K562 (cell line): ENCODE results near the gene RHBDF2. TPM values are rescaled to one million over a fixed set of nuclear protein-coding genes. Genes with fewer than 3 reads are reported as not detected.

Experiments used
- ASH1L ChIP-seq: fragments of 450-650 bp; IDR thresholded peaks from 2 replicates; pipeline ENCODE4 v1.6.1; 2018; ENCODE audit warnings: borderline replicate concordance, mild to moderate bottlenecking, low read depth; ENCODE audit not compliant: partially characterized antibody
- MCM3 ChIP-seq: fragments of 450-650 bp; IDR thresholded peaks from 2 replicates; pipeline ENCODE4 v1.6.1; 2016
- NUFIP1 ChIP-seq: fragments of 450-650 bp; IDR thresholded peaks from 2 replicates; pipeline ENCODE4 v1.6.1; 2018; ENCODE audit not compliant: partially characterized antibody
- PML ChIP-seq: IDR thresholded peaks from 2 replicates; pipeline ENCODE4 v1.6.1; 2012; ENCODE audit warnings: low read length, inconsistent platforms
- SREBF1 ChIP-seq: fragments of 150-350 bp; IDR thresholded peaks from 2 replicates; pipeline ENCODE4 v1.6.1; 2014; ENCODE audit warnings: antibody characterized with exemption, low read depth, low read length, borderline replicate concordance
- polyA plus RNA-seq, 8 experiments: library from polyadenylated mRNA; depleted of rRNA in 4 of 8; stranded (reverse) in 5 of 8; unstranded in 3 of 8; fragments of >200 nt; fragmentation: Nextera tagmentation in 2 of 8; fragmentation: Illumina TruSeq in 1 of 8; extraction: Ambion mirVana in 2 of 8; extraction: Trizol in 1 of 8; gene quantifications; 2 replicates each; pipeline versions ENCODE4 v1.2.1 to v1.2.3, GENCODE V29; 2011 to 2014; ENCODE audit warnings: inconsistent platforms in 1 of 8, missing spikeins in 1 of 8
- total RNA-seq, 7 experiments: library from RNA; depleted of rRNA in 6 of 7; stranded (reverse); fragments of >200 nt in 6 of 7; fragmentation: Illumina TruSeq in 2 of 7; extraction: Trizol in 2 of 7; gene quantifications; 2 replicates each; pipeline versions ENCODE4 v1.2.1 to v1.2.3, GENCODE V29; 2011 to 2021; ENCODE audit warnings: low replicate concordance in 1 of 7
- TF ChIP-seq, protein P1 (sequence below), 2 experiments: fragments of 450-650 bp; IDR thresholded peaks; 2 replicates each; pipeline ENCODE4 v1.6.1; 2016; ENCODE audit warnings: mild to moderate bottlenecking in 2 of 2, borderline replicate concordance in 1 of 2, low read depth in 1 of 2, moderate library complexity in 1 of 2
- TF ChIP-seq, protein P2 (sequence below): fragments of 200-800 bp; sonication (Bioruptor generic); IDR thresholded peaks from 2 replicates; pipeline ENCODE4 v1.6.1; 2017; ENCODE audit warnings: missing genetic modification characterization, missing compliant biosample characterization
- TF ChIP-seq, protein P3 (sequence below): sonication (generic); formaldehyde crosslinking; IDR thresholded peaks from 2 replicates; pipeline ENCODE4 v1.8.0; 2023; ENCODE audit warnings: mild to moderate bottlenecking, missing genetic modification reagents
- TF ChIP-seq, protein P4 (sequence below): sonication (generic); formaldehyde crosslinking; IDR thresholded peaks from 2 replicates; pipeline ENCODE4 v1.8.0; 2022; ENCODE audit warnings: mild to moderate bottlenecking, missing genetic modification reagents

The RHBDF2 gene
- total and polyA plus RNA-seq, 9 of the 15 experiments (the other 6 are each of a cell fraction or from before 2014, with no cell fraction given) = 0.04 to 2.8 (median 1.1) TPM

DNA sequence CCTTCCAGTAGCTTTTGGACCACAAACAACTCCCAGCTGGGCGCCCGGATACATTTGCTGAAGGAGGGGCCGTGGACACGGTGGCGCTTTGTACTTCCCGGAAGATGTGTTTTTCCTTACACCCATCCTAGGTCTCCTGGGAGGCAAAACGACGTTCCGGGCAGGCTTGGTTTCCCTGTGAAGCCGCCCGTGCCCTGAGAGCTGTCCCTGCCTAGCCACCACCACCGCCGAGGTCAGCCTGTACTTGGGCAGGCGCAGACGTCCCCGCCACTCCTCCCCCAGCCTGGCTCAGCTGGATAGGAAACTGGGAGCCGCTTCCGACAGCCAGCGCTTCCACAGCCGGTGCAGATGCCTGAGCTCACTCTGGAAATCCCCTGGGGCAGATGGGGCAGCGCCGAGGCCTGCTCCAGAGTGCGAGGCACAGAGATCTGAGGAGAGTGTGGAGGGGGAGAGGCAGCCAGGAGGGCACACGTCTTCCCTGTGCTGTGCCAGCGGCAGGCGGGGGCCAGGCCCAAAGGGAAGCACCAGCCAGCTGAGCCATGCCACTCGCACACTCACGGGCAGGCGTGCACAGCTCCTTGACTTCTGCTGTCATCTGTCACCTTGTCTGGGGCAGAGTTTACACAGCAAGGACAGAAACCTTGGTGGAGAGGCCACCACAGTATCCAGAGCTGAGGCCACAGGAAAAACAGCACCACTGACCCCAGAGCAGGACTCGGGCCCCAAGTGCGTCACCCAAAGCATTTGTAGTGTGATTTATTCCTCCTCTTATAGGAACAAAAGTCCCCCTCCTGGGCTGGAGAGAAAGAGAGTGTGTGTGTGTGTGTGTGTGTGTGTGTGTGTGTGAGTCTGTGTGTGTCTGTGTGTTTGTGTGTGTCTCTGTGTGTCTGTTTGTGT lies 3.0 kb downstream of the RHBDF2 start (continued):
- TF ChIP-seq, protein P1, sequence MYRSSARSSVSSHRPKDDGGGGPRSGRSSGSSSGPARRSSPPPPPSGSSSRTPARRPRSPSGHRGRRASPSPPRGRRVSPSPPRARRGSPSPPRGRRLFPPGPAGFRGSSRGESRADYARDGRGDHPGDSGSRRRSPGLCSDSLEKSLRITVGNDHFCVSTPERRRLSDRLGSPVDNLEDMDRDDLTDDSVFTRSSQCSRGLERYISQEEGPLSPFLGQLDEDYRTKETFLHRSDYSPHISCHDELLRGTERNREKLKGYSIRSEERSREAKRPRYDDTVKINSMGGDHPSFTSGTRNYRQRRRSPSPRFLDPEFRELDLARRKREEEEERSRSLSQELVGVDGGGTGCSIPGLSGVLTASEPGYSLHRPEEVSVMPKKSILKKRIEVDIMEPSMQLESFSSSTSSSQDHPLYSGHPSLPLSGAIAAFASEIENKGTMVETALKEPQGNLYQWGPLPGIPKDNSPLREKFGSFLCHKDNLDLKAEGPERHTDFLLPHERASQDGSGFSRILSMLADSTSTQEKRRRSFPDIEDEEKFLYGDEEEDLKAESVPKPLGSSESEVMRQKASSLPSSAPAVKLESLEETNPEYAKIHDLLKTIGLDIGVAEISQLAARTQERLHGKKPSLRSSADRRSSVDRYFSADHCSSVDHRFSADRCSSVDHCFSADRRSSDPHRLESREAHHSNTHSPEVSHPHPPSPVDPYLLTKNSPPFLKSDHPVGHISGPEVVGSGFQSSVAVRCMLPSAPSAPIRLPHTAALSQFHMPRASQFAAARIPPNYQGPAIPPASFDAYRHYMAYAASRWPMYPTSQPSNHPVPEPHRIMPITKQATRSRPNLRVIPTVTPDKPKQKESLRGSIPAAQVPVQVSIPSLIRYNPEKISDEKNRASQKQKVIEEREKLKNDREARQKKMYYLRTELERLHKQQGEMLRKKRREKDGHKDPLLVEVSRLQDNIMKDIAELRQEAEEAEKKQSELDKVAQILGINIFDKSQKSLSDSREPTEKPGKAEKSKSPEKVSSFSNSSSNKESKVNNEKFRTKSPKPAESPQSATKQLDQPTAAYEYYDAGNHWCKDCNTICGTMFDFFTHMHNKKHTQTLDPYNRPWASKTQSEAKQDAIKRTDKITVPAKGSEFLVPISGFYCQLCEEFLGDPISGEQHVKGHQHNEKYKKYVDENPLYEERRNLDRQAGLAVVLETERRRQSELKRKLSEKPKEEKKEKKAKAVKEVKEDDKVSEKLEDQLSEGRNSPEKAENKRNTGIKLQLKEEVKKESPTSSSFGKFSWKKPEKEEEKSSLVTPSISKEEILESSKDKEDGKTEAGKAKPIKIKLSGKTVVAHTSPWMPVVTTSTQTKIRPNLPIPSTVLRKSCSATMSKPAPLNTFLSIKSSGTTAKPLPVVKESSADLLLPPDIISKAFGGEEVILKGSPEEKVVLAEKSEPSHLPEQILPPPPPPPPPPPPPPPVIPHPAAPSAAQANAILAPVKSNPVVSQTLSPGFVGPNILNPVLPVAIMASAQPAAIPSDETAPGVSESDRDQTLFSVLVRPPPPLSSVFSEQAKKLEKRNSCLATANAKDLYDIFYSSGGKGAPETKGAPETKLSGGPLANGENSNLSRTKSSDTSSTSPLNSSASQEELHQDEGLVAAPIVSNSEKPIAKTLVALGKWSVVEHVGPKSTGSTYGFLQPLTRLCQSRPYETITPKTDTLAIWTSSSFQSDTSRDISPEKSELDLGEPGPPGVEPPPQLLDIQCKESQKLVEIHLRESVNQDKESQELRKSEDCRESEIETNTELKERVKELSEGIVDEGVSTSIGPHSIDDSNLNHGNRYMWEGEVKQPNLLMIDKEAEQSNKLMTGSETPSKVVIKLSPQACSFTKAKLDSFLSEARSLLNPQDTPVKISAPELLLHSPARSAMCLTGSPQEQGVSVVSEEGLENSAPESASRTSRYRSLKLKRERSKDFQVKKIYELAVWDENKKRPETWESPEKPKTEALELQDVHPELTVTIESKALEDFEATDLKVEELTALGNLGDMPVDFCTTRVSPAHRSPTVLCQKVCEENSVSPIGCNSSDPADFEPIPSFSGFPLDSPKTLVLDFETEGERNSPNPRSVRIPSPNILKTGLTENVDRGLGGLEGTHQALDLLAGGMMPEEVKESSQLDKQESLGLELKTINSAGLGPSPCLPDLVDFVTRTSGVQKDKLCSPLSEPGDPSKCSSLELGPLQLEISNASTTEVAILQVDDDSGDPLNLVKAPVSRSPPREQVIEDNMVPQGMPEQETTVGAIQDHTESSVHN (IDR thresholded peaks at IDR 0.05; ENCODE audit: borderline replicate concordance in 1 of 2, low read depth in 1 of 2) = no peak
- TF ChIP-seq, protein P2, sequence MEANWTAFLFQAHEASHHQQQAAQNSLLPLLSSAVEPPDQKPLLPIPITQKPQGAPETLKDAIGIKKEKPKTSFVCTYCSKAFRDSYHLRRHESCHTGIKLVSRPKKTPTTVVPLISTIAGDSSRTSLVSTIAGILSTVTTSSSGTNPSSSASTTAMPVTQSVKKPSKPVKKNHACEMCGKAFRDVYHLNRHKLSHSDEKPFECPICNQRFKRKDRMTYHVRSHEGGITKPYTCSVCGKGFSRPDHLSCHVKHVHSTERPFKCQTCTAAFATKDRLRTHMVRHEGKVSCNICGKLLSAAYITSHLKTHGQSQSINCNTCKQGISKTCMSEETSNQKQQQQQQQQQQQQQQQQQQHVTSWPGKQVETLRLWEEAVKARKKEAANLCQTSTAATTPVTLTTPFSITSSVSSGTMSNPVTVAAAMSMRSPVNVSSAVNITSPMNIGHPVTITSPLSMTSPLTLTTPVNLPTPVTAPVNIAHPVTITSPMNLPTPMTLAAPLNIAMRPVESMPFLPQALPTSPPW (CRISPR knock-in tag) = no peak
- TF ChIP-seq, protein P3, sequence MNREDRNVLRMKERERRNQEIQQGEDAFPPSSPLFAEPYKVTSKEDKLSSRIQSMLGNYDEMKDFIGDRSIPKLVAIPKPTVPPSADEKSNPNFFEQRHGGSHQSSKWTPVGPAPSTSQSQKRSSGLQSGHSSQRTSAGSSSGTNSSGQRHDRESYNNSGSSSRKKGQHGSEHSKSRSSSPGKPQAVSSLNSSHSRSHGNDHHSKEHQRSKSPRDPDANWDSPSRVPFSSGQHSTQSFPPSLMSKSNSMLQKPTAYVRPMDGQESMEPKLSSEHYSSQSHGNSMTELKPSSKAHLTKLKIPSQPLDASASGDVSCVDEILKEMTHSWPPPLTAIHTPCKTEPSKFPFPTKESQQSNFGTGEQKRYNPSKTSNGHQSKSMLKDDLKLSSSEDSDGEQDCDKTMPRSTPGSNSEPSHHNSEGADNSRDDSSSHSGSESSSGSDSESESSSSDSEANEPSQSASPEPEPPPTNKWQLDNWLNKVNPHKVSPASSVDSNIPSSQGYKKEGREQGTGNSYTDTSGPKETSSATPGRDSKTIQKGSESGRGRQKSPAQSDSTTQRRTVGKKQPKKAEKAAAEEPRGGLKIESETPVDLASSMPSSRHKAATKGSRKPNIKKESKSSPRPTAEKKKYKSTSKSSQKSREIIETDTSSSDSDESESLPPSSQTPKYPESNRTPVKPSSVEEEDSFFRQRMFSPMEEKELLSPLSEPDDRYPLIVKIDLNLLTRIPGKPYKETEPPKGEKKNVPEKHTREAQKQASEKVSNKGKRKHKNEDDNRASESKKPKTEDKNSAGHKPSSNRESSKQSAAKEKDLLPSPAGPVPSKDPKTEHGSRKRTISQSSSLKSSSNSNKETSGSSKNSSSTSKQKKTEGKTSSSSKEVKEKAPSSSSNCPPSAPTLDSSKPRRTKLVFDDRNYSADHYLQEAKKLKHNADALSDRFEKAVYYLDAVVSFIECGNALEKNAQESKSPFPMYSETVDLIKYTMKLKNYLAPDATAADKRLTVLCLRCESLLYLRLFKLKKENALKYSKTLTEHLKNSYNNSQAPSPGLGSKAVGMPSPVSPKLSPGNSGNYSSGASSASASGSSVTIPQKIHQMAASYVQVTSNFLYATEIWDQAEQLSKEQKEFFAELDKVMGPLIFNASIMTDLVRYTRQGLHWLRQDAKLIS (CRISPR knock-in tag) = no peak
- TF ChIP-seq NUFIP1 (no peak), PML (no peak), MCM3 (peak; percentile 46; the same call in 1 of the 2 replicates), ASH1L (no peak), SREBF1 (no peak)
- TF ChIP-seq, protein P4, sequence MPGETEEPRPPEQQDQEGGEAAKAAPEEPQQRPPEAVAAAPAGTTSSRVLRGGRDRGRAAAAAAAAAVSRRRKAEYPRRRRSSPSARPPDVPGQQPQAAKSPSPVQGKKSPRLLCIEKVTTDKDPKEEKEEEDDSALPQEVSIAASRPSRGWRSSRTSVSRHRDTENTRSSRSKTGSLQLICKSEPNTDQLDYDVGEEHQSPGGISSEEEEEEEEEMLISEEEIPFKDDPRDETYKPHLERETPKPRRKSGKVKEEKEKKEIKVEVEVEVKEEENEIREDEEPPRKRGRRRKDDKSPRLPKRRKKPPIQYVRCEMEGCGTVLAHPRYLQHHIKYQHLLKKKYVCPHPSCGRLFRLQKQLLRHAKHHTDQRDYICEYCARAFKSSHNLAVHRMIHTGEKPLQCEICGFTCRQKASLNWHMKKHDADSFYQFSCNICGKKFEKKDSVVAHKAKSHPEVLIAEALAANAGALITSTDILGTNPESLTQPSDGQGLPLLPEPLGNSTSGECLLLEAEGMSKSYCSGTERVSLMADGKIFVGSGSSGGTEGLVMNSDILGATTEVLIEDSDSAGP (CRISPR knock-in tag) = 0 out of 2 replicates have a peak, but pooled peaks have one; percentile 30
